Gastroesophageal sphincter (tissue), 3 donors: ENCODE measurements around the gene CFTR.

ENCODE experiments used
- EP300 ChIP-seq: sonication (generic); formaldehyde crosslinking; IDR thresholded peaks from one replicate; pipeline ENCODE4 v1.6.1; 2017; ENCODE audit warnings: antibody characterized with exemption, mild to moderate bottlenecking
- POLR2A ChIP-seq, 2 donors: fragments of 450-650 bp; IDR thresholded peaks; one replicate each; pipeline ENCODE4 v1.6.1; 2017; ENCODE audit warnings: antibody characterized with exemption in 2 of 2, mild to moderate bottlenecking in 2 of 2, moderate library complexity in 1 of 2
- TF ChIP-seq, protein P1 (sequence below), 4 experiments: fragments of 200-600 bp in 2 of 4; fragments of 450-650 bp in 2 of 4; sonication (generic) in 1 of 4; IDR thresholded peaks; one replicate each; pipeline ENCODE4 v1.5.1; 2017 to 2019; ENCODE audit warnings: antibody characterized with exemption in 4 of 4, mild to moderate bottlenecking in 2 of 4, moderate library complexity in 2 of 4

DNA sequence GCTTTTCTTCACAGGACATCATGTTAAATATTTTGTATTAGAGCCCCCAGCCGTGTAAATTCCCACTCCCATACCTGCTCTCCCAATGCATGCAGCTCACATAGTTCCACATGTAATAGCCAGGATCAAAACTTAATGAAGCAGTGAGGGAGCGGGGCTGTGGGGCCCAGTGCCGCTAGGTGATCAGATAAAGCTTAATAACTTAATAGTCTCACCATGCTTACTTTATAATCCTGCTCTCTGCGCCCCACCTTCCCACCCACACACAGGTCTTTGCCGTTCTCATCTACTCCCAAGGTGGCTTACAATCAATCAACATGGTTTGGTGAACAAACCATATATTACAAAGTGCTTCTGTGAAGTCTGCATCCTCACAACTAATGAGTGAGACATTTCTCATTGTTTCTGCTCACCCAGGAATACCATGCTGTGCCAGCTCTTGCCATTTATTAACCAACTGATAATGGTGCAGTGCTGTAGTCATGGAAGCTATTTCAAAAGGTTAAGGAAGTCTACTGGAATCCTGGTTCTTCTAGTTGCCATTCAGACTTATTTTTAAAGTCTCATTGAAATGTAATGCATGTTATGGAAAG is 237.0 kb downstream of the CFTR start:
- TF ChIP-seq EP300 (no peak), POLR2A (IDR thresholded peaks at IDR 0.05) (no peak)
- TF ChIP-seq, protein P1, sequence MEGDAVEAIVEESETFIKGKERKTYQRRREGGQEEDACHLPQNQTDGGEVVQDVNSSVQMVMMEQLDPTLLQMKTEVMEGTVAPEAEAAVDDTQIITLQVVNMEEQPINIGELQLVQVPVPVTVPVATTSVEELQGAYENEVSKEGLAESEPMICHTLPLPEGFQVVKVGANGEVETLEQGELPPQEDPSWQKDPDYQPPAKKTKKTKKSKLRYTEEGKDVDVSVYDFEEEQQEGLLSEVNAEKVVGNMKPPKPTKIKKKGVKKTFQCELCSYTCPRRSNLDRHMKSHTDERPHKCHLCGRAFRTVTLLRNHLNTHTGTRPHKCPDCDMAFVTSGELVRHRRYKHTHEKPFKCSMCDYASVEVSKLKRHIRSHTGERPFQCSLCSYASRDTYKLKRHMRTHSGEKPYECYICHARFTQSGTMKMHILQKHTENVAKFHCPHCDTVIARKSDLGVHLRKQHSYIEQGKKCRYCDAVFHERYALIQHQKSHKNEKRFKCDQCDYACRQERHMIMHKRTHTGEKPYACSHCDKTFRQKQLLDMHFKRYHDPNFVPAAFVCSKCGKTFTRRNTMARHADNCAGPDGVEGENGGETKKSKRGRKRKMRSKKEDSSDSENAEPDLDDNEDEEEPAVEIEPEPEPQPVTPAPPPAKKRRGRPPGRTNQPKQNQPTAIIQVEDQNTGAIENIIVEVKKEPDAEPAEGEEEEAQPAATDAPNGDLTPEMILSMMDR (IDR thresholded peaks at IDR 0.05): no peak
